ENCODE results near the gene AP2M1.
"Not testable (repeated sequence)": the region's sequence is repeated elsewhere in the genome, so short reads cannot be mapped to it uniquely, and the experiment has no call there.

Gene AP2M1

GRCh38 chr3:184174646-184175492 lies at the start of gene AP2M1:
Gene AP2M1 (plus strand): TSS chr3:184174855. CDS start chr3:184176994, 2,139 bp downstream.
- peak; percentile 99 for DNase-seq (ENCODE audit: low spot score)

DNA sequence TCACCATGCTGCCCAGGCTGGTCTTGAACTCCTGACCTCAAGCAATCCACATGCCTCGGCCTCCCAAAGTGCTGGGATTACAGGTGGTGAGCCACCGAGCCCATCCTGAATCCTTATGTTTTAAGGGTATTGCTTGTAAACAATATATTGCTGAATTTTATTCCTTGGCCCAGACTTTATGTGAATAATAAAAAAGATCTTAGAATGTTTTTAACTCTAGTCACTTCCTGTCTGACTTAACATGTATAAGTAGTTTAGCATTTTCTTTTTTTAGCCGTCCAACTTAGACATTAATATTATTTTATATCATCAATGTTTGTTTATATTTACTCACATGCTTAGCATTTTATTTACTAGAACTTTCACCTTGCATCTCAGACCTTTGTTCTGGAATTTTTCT lies 48.6 kb upstream of the AP2M1 start:
- DNase-seq (ENCODE audit: low spot score) = no peak

GRCh38 chr3:184129012-184129411 lies 45.6 kb upstream of the AP2M1 start:
- DNase-seq (ENCODE audit: low spot score) = peak; percentile 39

DNA sequence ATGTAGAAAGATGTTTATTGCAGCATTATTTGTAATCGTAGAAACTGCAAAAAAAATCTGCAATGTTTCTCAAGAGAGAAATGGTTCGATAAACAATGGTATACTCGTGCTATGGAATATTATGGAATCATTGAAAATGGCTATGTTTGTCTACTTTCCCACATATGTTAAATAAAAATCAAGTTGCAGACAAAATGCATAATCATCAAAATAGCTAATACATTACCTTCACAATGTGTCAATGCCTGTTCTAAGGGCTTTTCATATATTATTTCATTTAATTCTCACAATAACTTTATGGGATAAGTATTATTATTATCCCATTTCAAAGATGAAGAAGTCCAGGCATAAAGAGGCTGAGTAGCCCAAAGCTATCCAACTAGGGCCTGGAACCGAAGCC lies 41.7 kb upstream of the AP2M1 start:
- DNase-seq (ENCODE audit: low spot score) = no peak

- peak; percentile 21 for DNase-seq (ENCODE audit: low spot score)
These were observed 40.6 kb upstream of the AP2M1 start for GRCh38 chr3:184133840-184134745.

DNA sequence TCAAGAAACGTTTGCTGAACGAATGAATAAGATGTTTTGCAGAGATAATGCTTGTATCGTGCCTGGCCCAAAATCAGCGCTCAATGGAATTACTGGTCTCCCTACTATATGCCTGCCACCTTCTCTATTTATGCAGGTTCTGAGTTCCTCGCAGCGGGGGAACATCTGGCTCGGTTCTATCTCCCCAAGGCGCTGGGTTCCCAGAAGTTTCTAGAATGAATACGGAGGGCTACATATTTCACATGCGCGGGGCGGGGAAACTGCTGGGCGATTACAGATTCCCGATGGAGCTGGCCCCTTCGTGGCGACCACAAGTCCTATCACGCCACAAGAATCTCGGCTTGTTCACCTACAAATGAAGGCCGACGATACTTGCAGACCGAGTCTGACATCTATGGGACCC lies 39.9 kb upstream of the AP2M1 start:
- DNase-seq (ENCODE audit: low spot score) = peak; percentile 26

- peak; percentile 85 for DNase-seq (ENCODE audit: low spot score)
These were observed 39.3 kb upstream of the AP2M1 start, which contains the start of gene EIF2B5 for GRCh38 chr3:184135149-184135910. Gene EIF2B5 (plus strand): TSS chr3:184135358. CDS start chr3:184135386, 28 bp downstream.

DNA sequence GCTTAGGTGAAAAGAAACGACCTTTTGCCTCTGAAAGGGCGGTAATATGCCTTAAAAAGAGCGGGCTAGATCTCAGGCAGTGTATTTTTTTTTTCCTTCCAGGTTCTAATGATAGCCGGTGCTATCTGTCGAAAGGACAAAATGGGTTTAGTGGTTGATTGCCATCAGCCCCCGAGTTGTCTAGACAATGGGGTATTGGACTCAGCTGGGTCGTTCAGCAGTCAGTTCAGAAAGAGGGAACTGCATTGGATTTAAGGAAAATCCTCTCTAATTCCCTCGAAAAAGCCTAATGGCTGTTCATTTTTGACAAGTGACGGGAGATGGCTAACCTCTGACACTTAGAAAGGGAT lies 38.8 kb upstream of the AP2M1 start:
- no peak for DNase-seq (ENCODE audit: low spot score)

DNA sequence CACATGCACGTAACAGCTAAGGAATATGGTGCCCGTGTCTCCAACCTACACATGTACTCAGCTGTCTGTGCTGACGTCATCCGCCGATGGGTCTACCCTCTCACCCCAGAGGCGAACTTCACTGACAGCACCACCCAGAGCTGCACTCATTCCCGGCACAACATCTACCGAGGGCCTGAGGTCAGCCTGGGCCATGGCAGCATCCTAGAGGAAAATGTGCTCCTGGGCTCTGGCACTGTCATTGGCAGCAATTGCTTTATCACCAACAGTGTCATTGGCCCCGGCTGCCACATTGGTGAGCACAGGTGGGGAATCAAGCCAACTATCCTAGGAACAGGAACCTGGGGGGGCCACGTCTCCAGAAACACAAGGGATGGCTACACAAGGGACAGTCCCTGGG lies 34.2 kb upstream of the AP2M1 start:
- DNase-seq (ENCODE audit: low spot score) = no peak

DNA sequence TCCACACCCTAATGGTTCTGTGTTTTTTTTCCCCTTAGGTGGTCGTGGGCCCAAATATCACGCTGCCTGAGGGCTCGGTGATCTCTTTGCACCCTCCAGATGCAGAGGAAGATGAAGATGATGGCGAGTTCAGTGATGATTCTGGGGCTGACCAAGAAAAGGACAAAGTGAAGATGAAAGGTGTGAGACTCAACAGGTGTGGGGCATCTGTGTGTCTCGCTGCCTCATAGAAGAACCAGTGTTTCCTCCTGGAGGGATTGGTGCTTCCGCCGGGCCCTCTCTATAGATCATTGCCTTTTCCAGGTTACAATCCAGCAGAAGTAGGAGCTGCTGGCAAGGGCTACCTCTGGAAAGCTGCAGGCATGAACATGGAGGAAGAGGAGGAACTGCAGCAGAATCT lies 32.5 kb upstream of the AP2M1 start:
- no peak for DNase-seq (ENCODE audit: low spot score)

GRCh38 chr3:184143327-184143726 lies 31.3 kb upstream of the AP2M1 start:
- no peak for DNase-seq (ENCODE audit: low spot score)

GRCh38 chr3:184144505-184144904 lies 30.1 kb upstream of the AP2M1 start:
- DNase-seq (ENCODE audit: low spot score) = no peak

DNA sequence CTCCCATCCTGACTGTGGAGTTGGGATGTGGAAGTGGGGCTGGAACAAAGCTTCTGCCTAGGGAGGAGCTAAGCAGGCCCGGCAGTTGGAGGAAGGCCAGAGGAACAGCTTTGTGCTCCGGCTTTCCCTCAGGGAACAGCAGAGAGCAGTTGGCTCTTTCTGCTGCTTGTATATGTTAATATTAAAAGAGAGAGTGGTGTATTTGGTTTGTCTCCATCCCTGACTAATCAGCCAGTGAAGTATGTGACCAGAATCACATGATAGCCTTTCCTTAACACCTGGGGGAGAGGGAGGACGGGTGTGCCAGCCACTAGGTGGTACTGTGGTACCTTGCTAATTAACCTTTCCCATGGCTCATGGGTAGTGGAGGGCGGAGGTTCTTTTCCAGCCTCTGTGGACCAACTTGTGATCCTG lies 29.5 kb upstream of the AP2M1 start:
- DNase-seq (ENCODE audit: low spot score) = peak; percentile 60

DNA sequence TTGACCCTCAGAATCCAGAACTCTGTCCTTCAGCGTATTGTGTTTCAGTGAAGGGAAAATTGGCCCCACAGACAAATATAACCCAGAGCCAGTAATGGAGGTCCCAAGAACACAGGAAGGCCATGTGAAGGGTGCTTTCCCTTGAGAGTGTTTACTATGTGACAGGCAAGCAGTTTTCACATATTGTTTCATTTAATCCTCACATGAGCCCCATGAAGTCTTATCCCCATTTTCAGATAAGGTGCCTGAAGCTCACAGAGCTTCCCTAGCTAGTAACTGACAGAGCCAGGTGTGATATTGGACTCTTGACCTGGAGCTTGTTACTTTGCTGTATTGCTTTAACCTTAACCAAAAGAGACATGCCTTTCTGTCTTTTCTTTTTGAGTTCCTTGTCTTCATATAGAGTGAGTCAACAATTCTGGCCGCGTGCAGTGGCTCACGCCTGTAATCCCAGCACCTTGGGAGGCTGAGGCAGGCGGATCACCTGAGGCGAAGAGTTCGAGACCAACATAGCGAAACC lies 28.8 kb upstream of the AP2M1 start:
- no peak for DNase-seq (ENCODE audit: low spot score)

- DNase-seq (ENCODE audit: low spot score) = no peak
These were observed 26.6 kb upstream of the AP2M1 start for GRCh38 chr3:184148076-184148475.

DNA sequence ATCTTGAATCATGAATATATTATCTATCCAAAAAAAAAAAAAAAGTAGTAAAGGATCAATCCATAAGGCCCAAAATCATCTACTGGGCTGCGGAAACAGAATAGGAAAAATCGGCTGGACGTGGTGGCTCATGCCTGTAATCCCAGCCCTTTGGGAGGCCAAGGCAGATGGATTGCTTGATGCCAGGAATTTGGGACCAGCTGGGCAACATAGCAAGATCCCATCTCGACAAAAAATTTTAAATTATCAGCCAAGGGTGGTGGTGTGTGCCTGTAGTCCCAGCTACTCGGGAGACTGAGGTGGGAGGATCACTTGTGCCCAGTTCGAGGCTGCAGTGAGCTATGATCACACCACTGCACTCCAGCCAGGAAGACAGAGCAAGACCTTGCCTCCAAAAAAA lies 25.5 kb upstream of the AP2M1 start:
- DNase-seq (ENCODE audit: low spot score) = no peak

DNA sequence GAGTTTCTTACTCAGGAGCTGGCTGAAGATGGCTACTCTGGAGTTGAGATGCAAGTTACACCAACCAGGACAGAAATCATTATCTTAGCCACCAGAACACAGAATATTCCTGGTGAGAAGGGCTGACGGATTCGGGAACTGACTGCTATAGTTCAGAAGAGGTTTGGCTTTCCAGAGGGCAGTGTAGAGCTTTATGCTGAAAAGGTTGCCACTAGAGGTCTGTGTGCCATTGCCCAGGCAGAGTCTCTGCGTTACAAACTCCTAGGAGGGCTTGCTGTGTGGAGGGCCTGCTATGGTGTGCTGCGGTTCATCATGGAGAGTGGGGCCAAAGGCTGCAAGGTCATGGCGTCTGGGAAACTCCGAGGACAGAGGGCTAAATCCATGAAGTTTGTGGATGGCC lies 24.9 kb upstream of the AP2M1 start:
- not testable (repeated sequence) for DNase-seq (ENCODE audit: low spot score)

- peak; percentile 58 for DNase-seq (ENCODE audit: low spot score)
These were observed 19.6 kb upstream of the AP2M1 start, which contains the start of gene DVL3 for GRCh38 chr3:184154885-184155643. Gene DVL3 (plus strand): TSS chr3:184155377. CDS start chr3:184155636, 259 bp downstream.

- peak; percentile 54 for DNase-seq (ENCODE audit: low spot score)
These were observed 18.8 kb upstream of the AP2M1 start for GRCh38 chr3:184155644-184156521.

DNA sequence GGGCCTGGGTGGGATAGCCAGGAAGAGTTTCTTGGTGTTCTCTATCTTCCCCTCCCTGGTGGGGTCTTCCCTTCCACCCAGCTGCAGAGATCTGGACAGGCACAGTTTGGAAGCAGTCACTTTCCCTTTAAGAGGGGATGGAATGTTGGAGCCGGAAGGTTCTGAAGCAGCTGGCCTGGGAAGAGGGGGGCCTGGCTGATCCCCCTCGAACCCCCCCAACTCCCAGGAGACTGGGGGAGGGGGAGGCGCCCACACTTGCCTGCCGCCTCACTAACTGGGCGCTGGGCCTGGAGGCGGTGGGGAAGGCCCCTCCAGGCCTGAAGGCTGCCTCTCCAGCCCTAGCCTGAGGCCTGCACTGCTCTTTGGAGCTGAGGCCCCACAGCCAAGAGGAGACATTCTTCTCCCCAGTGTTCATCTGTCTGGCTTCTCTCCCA lies 18.1 kb upstream of the AP2M1 start:
- DNase-seq (ENCODE audit: low spot score) = no peak

All from hematopoietic multipotent progenitor cell treated with erythropoietin and hydrocortisone succinate and interleukin-3 and kit ligand, for 15 days (in vitro differentiated cells).